Dermis microvascular lymphatic vessel endothelial cell (primary cell): ENCODE data around the gene CHST10. TPM values are rescaled to one million over a fixed set of nuclear protein-coding genes. Genes with fewer than 3 reads are reported as not detected.
"Not testable (repeated sequence)": the region's sequence is repeated elsewhere in the genome, so short reads cannot be mapped to it uniquely, and the experiment has no call there.

Source experiments
- DNase-seq, 2 donors: peaks; one replicate each; pipeline versions ENCODE4 v3.0.0 to v3.0.0-alpha.2; 2010; ENCODE audit warnings: low read depth in 2 of 2
- total RNA-seq: library from RNA; depleted of rRNA; stranded (reverse); fragments of >200 nt; gene quantifications from 2 replicates; pipeline ENCODE4 v1.2.1, GENCODE V29; 2014

The CHST10 gene
- 6.0 and 8.6 TPM in 2 replicates for total RNA-seq

GRCh38 chr2:100416935-100417710 is at the start of gene CHST10:
TSS of gene CHST10 (minus strand) at chr2:100417668. CDS start at chr2:100406675, 10,993 bp downstream.
- DNase-seq = peak in 1 of 2 donors; percentile 62

- DNase-seq = no peak
These were observed 43.5 kb upstream of the CHST10 start for GRCh38 chr2:100460904-100461530.

GRCh38 chr2:100456357-100456756 is 38.9 kb upstream of the CHST10 start:
- DNase-seq = not testable (repeated sequence)

- no peak for DNase-seq
These were observed 36.4 kb upstream of the CHST10 start for GRCh38 chr2:100453853-100454252.

GRCh38 chr2:100451734-100452133 is 34.3 kb upstream of the CHST10 start:
- DNase-seq = no peak

GRCh38 chr2:100451092-100451491 is 33.6 kb upstream of the CHST10 start:
- no peak for DNase-seq

- DNase-seq = no peak
These were observed 29.2 kb upstream of the CHST10 start for GRCh38 chr2:100446696-100447095.

GRCh38 chr2:100437751-100438150 is 20.3 kb upstream of the CHST10 start:
- DNase-seq = no peak

- no peak for DNase-seq
These were observed 12.3 kb upstream of the CHST10 start for GRCh38 chr2:100429726-100430125.

GRCh38 chr2:100427627-100428258 is 10.3 kb upstream of the CHST10 start:
- peak in 1 of 2 donors; percentile 60 for DNase-seq

GRCh38 chr2:100427111-100427510 is 9.6 kb upstream of the CHST10 start:
- no peak for DNase-seq

GRCh38 chr2:100426384-100426720 is 8.9 kb upstream of the CHST10 start:
- no peak for DNase-seq

GRCh38 chr2:100425573-100426383 is 8.3 kb upstream of the CHST10 start:
- DNase-seq = no peak

- DNase-seq = no peak
These were observed 7.6 kb upstream of the CHST10 start for GRCh38 chr2:100425107-100425506.

- DNase-seq = no peak
These were observed 6.9 kb upstream of the CHST10 start for GRCh38 chr2:100424277-100424875.

- DNase-seq = no peak
These were observed 6.2 kb upstream of the CHST10 start for GRCh38 chr2:100423631-100424030.

GRCh38 chr2:100422320-100423055 is 5.0 kb upstream of the CHST10 start:
- DNase-seq = peak in 1 of 2 donors; percentile 38

- no peak for DNase-seq
These were observed 2.4 kb upstream of the CHST10 start for GRCh38 chr2:100419915-100420314.

- no peak for DNase-seq
These were observed 1.0 kb upstream of the CHST10 start for GRCh38 chr2:100418406-100418962.

- DNase-seq = no peak
These were observed 250 bp upstream of the CHST10 start for GRCh38 chr2:100417711-100418124.
